ENCODE measurements around the gene CCDC87.
"Not testable (repeated sequence)": the region's sequence is repeated elsewhere in the genome, so short reads cannot be mapped to it uniquely, and the experiment has no call there.

Gene CCDC87

GRCh38 chr11:66548041-66548440, 44.8 kb downstream of the CCDC87 start:
- no peaks in the 10 kb centered on the region for H3K9me3 ChIP-seq (ENCODE audit: control insufficient read depth, low read length)
- no peak for DNase-seq (ENCODE audit: low read depth)
- peaks cover 21% of the 10 kb centered on the region for H3K4me1 ChIP-seq (ENCODE audit: control insufficient read depth, insufficient read depth, low read length)
- H3K36me3 ChIP-seq (ENCODE audit: control insufficient read depth, insufficient read depth, low read length, severe bottlenecking) = no peaks in the 10 kb centered on the region
- no peak overlapping the region for H3K9ac ChIP-seq (ENCODE audit: low read length)
- no peak overlapping the region for H3K4me3 ChIP-seq (ENCODE audit: low read length)
- no peaks in the 10 kb centered on the region for H3K27me3 ChIP-seq (replicated peaks; ENCODE audit: control insufficient read depth, insufficient read depth, low read length)

GRCh38 chr11:66547662-66548009, 45.2 kb downstream of the CCDC87 start:
- Histone ChIP-seq H3K36me3 (ENCODE audit: control insufficient read depth, insufficient read depth, low read length, severe bottlenecking) (no peaks in the 10 kb centered on the region), H3K9ac (ENCODE audit: low read length) (no peak overlapping the region), H3K27me3 (replicated peaks; ENCODE audit: control insufficient read depth, insufficient read depth, low read length) (no peaks in the 10 kb centered on the region), H3K9me3 (ENCODE audit: control insufficient read depth, low read length) (no peaks in the 10 kb centered on the region), H3K4me1 (ENCODE audit: control insufficient read depth, insufficient read depth, low read length) (peaks cover 22% of the 10 kb centered on the region), H3K4me3 (ENCODE audit: low read length) (no peak overlapping the region)
- DNase-seq (ENCODE audit: low read depth) = peak; percentile 7

GRCh38 chr11:66546966-66547661, 45.7 kb downstream of the CCDC87 start:
- H3K4me3 ChIP-seq (ENCODE audit: low read length) = no peak overlapping the region
- H3K4me1 ChIP-seq (ENCODE audit: control insufficient read depth, insufficient read depth, low read length) = peaks cover 27% of the 10 kb centered on the region
- H3K9me3 ChIP-seq (ENCODE audit: control insufficient read depth, low read length) = no peaks in the 10 kb centered on the region
- no peaks in the 10 kb centered on the region for H3K27me3 ChIP-seq (replicated peaks; ENCODE audit: control insufficient read depth, insufficient read depth, low read length)
- no peaks in the 10 kb centered on the region for H3K36me3 ChIP-seq (ENCODE audit: control insufficient read depth, insufficient read depth, low read length, severe bottlenecking)
- peak; percentile 14 for DNase-seq (ENCODE audit: low read depth)
- H3K9ac ChIP-seq (ENCODE audit: low read length) = no peak overlapping the region

- peak; percentile 63 for DNase-seq (ENCODE audit: low read depth)
- Histone ChIP-seq H3K36me3 (ENCODE audit: control insufficient read depth, insufficient read depth, low read length, severe bottlenecking) (peaks cover 2% of the 10 kb centered on the region), H3K27me3 (replicated peaks; ENCODE audit: control insufficient read depth, insufficient read depth, low read length) (no peaks in the 10 kb centered on the region), H3K4me1 (ENCODE audit: control insufficient read depth, insufficient read depth, low read length) (peaks cover 30% of the 10 kb centered on the region), H3K9me3 (ENCODE audit: control insufficient read depth, low read length) (no peaks in the 10 kb centered on the region), H3K9ac (ENCODE audit: low read length) (peak within 1 kb of the TSS; percentile 94), H3K4me3 (ENCODE audit: low read length) (peak within 1 kb of the TSS; percentile 89)
Measured at GRCh38 chr11:66546368-66546965, 46.4 kb downstream of the CCDC87 start, which contains the start of gene ACTN3. TSS of gene ACTN3 (plus strand) at chr11:66546903. CDS start at chr11:66546938, 35 bp downstream.

GRCh38 chr11:66545701-66546367, 47.0 kb downstream of the CCDC87 start, which contains the start of gene ZDHHC24:
TSS of gene ZDHHC24 (minus strand) at chr11:66546048. CDS start at chr11:66546003, 45 bp downstream.
- peak; percentile 99 for DNase-seq (ENCODE audit: low read depth)

GRCh38 chr11:66544952-66545351, 47.9 kb downstream of the CCDC87 start:
- not testable (repeated sequence) for H3K9me3 ChIP-seq (ENCODE audit: control insufficient read depth, low read length); H3K36me3 ChIP-seq (ENCODE audit: control insufficient read depth, insufficient read depth, low read length, severe bottlenecking); DNase-seq (ENCODE audit: low read depth); H3K27me3 ChIP-seq (replicated peaks; ENCODE audit: control insufficient read depth, insufficient read depth, low read length)
- peak overlapping the region; percentile 94 for H3K9ac ChIP-seq (ENCODE audit: low read length)
- peak overlapping the region; percentile 89 for H3K4me3 ChIP-seq (ENCODE audit: low read length)
- H3K4me1 ChIP-seq (ENCODE audit: control insufficient read depth, insufficient read depth, low read length) = peaks cover 30% of the 10 kb centered on the region

More at GRCh38 chr11:66545701-66546367, 47.0 kb downstream of the CCDC87 start, which contains the start of gene ZDHHC24:
- Histone ChIP-seq H3K9ac (ENCODE audit: low read length) (peak within 1 kb of the TSS; percentile 94), H3K27me3 (replicated peaks; ENCODE audit: control insufficient read depth, insufficient read depth, low read length) (no peaks in the 10 kb centered on the region), H3K4me1 (ENCODE audit: control insufficient read depth, insufficient read depth, low read length) (peaks cover 30% of the 10 kb centered on the region), H3K9me3 (ENCODE audit: control insufficient read depth, low read length) (no peaks in the 10 kb centered on the region), H3K36me3 (ENCODE audit: control insufficient read depth, insufficient read depth, low read length, severe bottlenecking) (peaks cover 3% of the 10 kb centered on the region), H3K4me3 (ENCODE audit: low read length) (peak within 1 kb of the TSS; percentile 89)

- DNase-seq (ENCODE audit: low read depth) = peak; percentile 22
- Histone ChIP-seq H3K27me3 (replicated peaks; ENCODE audit: control insufficient read depth, insufficient read depth, low read length) (no peaks in the 10 kb centered on the region), H3K36me3 (ENCODE audit: control insufficient read depth, insufficient read depth, low read length, severe bottlenecking) (peaks cover 7% of the 10 kb centered on the region), H3K4me1 (ENCODE audit: control insufficient read depth, insufficient read depth, low read length) (peaks cover 30% of the 10 kb centered on the region), H3K9ac (ENCODE audit: low read length) (peak overlapping the region; percentile 50), H3K9me3 (ENCODE audit: control insufficient read depth, low read length) (no peaks in the 10 kb centered on the region), H3K4me3 (ENCODE audit: low read length) (no peak overlapping the region)
Measured at GRCh38 chr11:66543263-66544107, 49.4 kb downstream of the CCDC87 start.

GRCh38 chr11:66542362-66542761, 50.5 kb downstream of the CCDC87 start:
- H3K9ac ChIP-seq (ENCODE audit: low read length) = no peak overlapping the region
- H3K9me3 ChIP-seq (ENCODE audit: control insufficient read depth, low read length) = no peaks in the 10 kb centered on the region
- peaks cover 30% of the 10 kb centered on the region for H3K4me1 ChIP-seq (ENCODE audit: control insufficient read depth, insufficient read depth, low read length)
- peaks cover 7% of the 10 kb centered on the region for H3K36me3 ChIP-seq (ENCODE audit: control insufficient read depth, insufficient read depth, low read length, severe bottlenecking)
- H3K4me3 ChIP-seq (ENCODE audit: low read length) = no peak overlapping the region
- no peaks in the 10 kb centered on the region for H3K27me3 ChIP-seq (replicated peaks; ENCODE audit: control insufficient read depth, insufficient read depth, low read length)
- DNase-seq (ENCODE audit: low read depth) = peak; percentile 16

GRCh38 chr11:66541892-66542291, 51.0 kb downstream of the CCDC87 start:
- peaks cover 30% of the 10 kb centered on the region for H3K4me1 ChIP-seq (ENCODE audit: control insufficient read depth, insufficient read depth, low read length)
- H3K36me3 ChIP-seq (ENCODE audit: control insufficient read depth, insufficient read depth, low read length, severe bottlenecking) = peaks cover 7% of the 10 kb centered on the region
- no peak overlapping the region for H3K4me3 ChIP-seq (ENCODE audit: low read length)
- no peaks in the 10 kb centered on the region for H3K9me3 ChIP-seq (ENCODE audit: control insufficient read depth, low read length)
- H3K27me3 ChIP-seq (replicated peaks; ENCODE audit: control insufficient read depth, insufficient read depth, low read length) = no peaks in the 10 kb centered on the region
- H3K9ac ChIP-seq (ENCODE audit: low read length) = no peak overlapping the region
- no peak for DNase-seq (ENCODE audit: low read depth)

GRCh38 chr11:66540598-66540997, 52.3 kb downstream of the CCDC87 start:
- DNase-seq (ENCODE audit: low read depth); H3K4me3 ChIP-seq (ENCODE audit: low read length); H3K9ac ChIP-seq (ENCODE audit: low read length); H3K9me3 ChIP-seq (ENCODE audit: control insufficient read depth, low read length); H3K27me3 ChIP-seq (replicated peaks; ENCODE audit: control insufficient read depth, insufficient read depth, low read length): not testable (repeated sequence)
- peaks cover 11% of the 10 kb centered on the region for H3K36me3 ChIP-seq (ENCODE audit: control insufficient read depth, insufficient read depth, low read length, severe bottlenecking)
- H3K4me1 ChIP-seq (ENCODE audit: control insufficient read depth, insufficient read depth, low read length) = peaks cover 25% of the 10 kb centered on the region
